Parathyroid adenoma (tissue), 2 donors: Measurements from ENCODE around the gene ZAP70.
A peak's percentile ranks its signal among the peaks of the same experiment; 100 is the strongest.

Source experiments
- H2AFZ ChIP-seq: fragments of 300-600 bp; sonication (generic); one replicate; pipeline ENCODE4 v1.7.0; 2017; ENCODE audit warnings: antibody characterized with exemption, mild to moderate bottlenecking
- H3K27ac ChIP-seq: fragments of 300-600 bp; sonication (generic); one replicate; pipeline ENCODE4 v1.7.0; 2017
- H3K27me3 ChIP-seq: fragments of 300-600 bp; sonication (generic); one replicate; pipeline ENCODE4 v1.7.0; 2017; ENCODE audit warnings: low read length; ENCODE audit not compliant: control insufficient read depth, insufficient read depth
- H3K36me3 ChIP-seq: fragments of 300-600 bp; sonication (generic); one replicate; pipeline ENCODE4 v1.7.0; 2017; ENCODE audit warnings: low read length; ENCODE audit not compliant: control insufficient read depth, insufficient read depth
- H3K4me1 ChIP-seq: fragments of 300-600 bp; sonication (generic); one replicate; pipeline ENCODE4 v1.7.0; 2017; ENCODE audit warnings: control low read depth
- H3K4me2 ChIP-seq: fragments of 300-600 bp; sonication (generic); one replicate; pipeline ENCODE4 v1.7.0; 2017; ENCODE audit warnings: low read length
- H3K4me3 ChIP-seq: fragments of 300-600 bp; sonication (generic); one replicate; pipeline ENCODE4 v1.7.0; 2017; ENCODE audit warnings: low read depth, low read length
- H3K79me2 ChIP-seq: fragments of 300-600 bp; sonication (generic); one replicate; pipeline ENCODE4 v1.7.0; 2017; ENCODE audit warnings: control low read depth
- H3K9ac ChIP-seq: fragments of 300-600 bp; sonication (generic); one replicate; pipeline ENCODE4 v1.7.0; 2017; ENCODE audit warnings: mild to moderate bottlenecking
- H3K9me3 ChIP-seq: fragments of 300-600 bp; sonication (generic); one replicate; pipeline ENCODE4 v1.7.0; 2017; ENCODE audit warnings: low read length; ENCODE audit not compliant: control insufficient read depth
- CTCF ChIP-seq: fragments of 300-600 bp; sonication (generic); IDR thresholded peaks from one replicate; pipeline ENCODE4 v1.7.0; 2017; ENCODE audit warnings: antibody characterized with exemption, mild to moderate bottlenecking
- donor health status: primary hyperparathyroidism.

The ZAP70 gene

GRCh38 chr2:97712693-97713295 lies 582 bp upstream of the ZAP70 start:
- no peak for TF ChIP-seq CTCF
- Histone ChIP-seq H3K4me1 (peaks cover 9% of the 10 kb centered on the region), H2AFZ (peak overlapping the region; percentile 56), H3K36me3 (no peaks in the 10 kb centered on the region), H3K27me3 (no peaks in the 10 kb centered on the region), H3K79me2 (no peaks in the 10 kb centered on the region), H3K4me3 (no peak overlapping the region), H3K27ac (no peak overlapping the region), H3K4me2 (no peak overlapping the region), H3K9ac (no peak overlapping the region), H3K9me3 (no peaks in the 10 kb centered on the region)

DNA sequence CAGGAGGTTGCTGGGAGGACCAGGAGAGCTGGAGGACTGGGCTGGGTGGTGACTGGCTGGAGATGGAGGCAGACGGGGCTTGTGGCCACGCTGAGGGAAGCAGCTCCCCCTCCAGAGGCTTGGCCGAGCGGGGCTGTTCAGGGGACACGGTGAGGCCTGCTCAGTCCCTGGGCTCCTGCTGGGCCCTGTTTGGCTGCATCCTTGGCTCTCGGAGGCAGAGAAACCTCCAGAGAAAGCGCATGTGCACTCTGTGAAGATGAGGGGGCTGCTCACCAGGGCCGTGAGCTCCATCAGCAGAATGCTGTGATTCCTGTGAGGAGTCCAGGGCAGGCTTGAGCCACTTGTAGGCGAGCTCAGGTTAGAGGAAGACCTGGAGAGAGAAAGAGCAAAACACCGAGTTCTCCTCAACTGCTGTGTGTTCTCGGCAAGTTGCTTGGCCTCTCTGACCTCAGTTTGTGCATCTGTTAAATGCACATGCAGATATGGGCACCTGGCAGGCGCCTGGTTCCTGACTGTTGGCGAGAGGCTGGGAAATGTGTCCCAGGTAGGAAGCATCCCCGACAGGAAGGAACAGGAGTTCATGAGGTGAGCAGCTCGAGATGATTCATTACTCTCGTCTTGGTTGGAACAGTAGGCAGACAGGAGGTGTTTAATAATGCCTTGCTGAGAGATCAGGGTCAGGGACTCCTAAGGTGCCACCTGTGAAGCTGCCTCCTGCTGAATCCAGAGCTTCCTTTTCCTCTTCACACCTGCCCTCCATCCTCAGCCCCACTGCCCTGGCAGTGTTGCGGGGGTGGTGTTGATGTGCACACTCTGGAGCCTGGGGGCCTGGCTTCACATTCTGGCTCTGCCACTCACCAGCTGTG lies 941 bp downstream of the ZAP70 start:
- H2AFZ ChIP-seq, result no peak overlapping the region
- H3K79me2 ChIP-seq, result no peaks in the 10 kb centered on the region
- no peak overlapping the region for H3K9ac ChIP-seq
- H3K4me2 ChIP-seq, result no peak overlapping the region
- H3K36me3 ChIP-seq, result no peaks in the 10 kb centered on the region
- H3K27ac ChIP-seq, result no peak overlapping the region
- peaks cover 9% of the 10 kb centered on the region for H3K4me1 ChIP-seq
- H3K4me3 ChIP-seq, result no peak overlapping the region
- TF ChIP-seq CTCF, result no peak
- H3K27me3 ChIP-seq, result no peaks in the 10 kb centered on the region
- no peaks in the 10 kb centered on the region for H3K9me3 ChIP-seq

- H3K27ac ChIP-seq, result no peak overlapping the region
These were observed 1.7 kb downstream of the ZAP70 start for GRCh38 chr2:97714950-97715652.

DNA sequence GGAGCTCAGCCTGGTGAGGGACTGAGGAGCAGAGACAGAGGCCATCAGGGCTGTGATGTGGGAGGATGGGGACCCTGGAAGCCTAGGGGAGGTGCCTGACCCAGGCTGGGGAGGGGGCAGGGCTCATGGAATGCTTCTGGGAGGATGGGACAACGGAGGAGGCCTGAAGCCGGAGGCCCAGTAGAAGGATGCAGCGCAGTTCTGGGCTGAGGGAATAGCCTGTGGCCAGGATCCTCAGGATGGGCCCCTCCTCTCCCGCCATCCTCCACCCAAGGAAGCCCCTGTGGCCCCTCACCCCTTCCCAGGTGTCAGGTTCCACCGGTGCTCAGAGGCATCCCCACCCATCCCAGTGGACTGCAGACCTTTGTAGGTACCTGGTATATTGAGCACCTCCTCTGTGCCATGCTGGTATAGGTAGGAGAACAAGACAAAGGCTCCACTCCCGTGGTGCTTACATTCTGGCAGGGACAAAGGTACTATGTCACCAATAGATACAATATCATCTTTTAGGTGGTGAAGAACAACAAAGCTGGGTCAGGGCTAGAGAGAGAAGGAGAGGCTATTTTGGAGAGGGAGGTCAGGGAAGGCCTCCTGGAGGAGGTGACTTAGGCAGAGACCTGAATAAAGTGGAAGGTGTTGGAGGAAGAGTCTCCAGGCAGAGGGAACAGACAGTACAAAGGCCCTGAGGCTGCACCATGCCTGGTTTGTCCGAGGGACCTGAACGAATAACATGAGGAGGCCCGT lies 2.7 kb downstream of the ZAP70 start:
- Histone ChIP-seq H2AFZ (no peak overlapping the region), H3K79me2 (no peaks in the 10 kb centered on the region), H3K4me3 (no peak overlapping the region), H3K4me2 (no peak overlapping the region), H3K9ac (no peak overlapping the region), H3K4me1 (peaks cover 2% of the 10 kb centered on the region), H3K27ac (no peak overlapping the region), H3K36me3 (no peaks in the 10 kb centered on the region), H3K27me3 (no peaks in the 10 kb centered on the region), H3K9me3 (no peaks in the 10 kb centered on the region)
- no peak for TF ChIP-seq CTCF

More at GRCh38 chr2:97714950-97715652, 1.7 kb downstream of the ZAP70 start:
- Histone ChIP-seq H3K4me3 (no peak overlapping the region), H3K9ac (no peak overlapping the region), H3K27me3 (no peaks in the 10 kb centered on the region), H3K36me3 (no peaks in the 10 kb centered on the region), H3K79me2 (no peaks in the 10 kb centered on the region), H2AFZ (no peak overlapping the region), H3K9me3 (no peaks in the 10 kb centered on the region), H3K4me1 (peaks cover 9% of the 10 kb centered on the region), H3K4me2 (no peak overlapping the region)
- no peak for TF ChIP-seq CTCF
